K562 treated with DMSO at 1 percent for 4 hours (cell line): ENCODE results near the gene PRRX2. TPM values are rescaled to one million over a fixed set of nuclear protein-coding genes. Genes with fewer than 3 reads are reported as not detected.

Experiments
- total RNA-seq: library from RNA; unstranded; fragments of 300-600 nt; gene quantifications from 2 replicates; pipeline ENCODE4 v1.2.3, GENCODE V29; 2022; ENCODE audit not compliant: insufficient read depth

PRRX2 gene
- total RNA-seq = not detected in 2 replicates

GRCh38 chr9:129665389-129665775, at the start of gene PRRX2:
Gene PRRX2 (plus strand): TSS chr9:129665647. CDS start chr9:129665868, 221 bp downstream.

GRCh38 chr9:129620669-129621295, 44.7 kb upstream of the PRRX2 start, which contains the start of gene C9orf50:
Gene C9orf50 (minus strand): TSS chr9:129621101. CDS start chr9:129620574, 527 bp downstream.

GRCh38 chr9:129626079-129626624, 39.3 kb upstream of the PRRX2 start, which contains the start of gene NTMT1:
Gene NTMT1 (plus strand): TSS chr9:129626163. CDS start chr9:129632704, 6,541 bp downstream.

GRCh38 chr9:129641750-129642585, 23.5 kb upstream of the PRRX2 start, which contains the start of gene ASB6:
Gene ASB6 (minus strand): TSS chr9:129642151. CDS start chr9:129641999, 152 bp downstream.

GRCh38 chr9:129752900-129753729, 87.7 kb downstream of the PRRX2 start, which contains the start of gene PTGES:
Gene PTGES (minus strand): TSS chr9:129753042. CDS start chr9:129753012, 30 bp downstream.

Other genes with a start within 250 kb of the PRRX2 start
- gene C9orf50, start 44.5 kb upstream of the PRRX2 start, total RNA-seq = not detected in 2 replicates
- gene NTMT1, start 39.5 kb upstream of the PRRX2 start, total RNA-seq = 49.1 and 53.1 TPM in 2 replicates
- 17.1 and 19.8 TPM in 2 replicates for gene ASB6, start 23.5 kb upstream of the PRRX2 start, total RNA-seq
- gene PTGES, start 87.4 kb downstream of the PRRX2 start, total RNA-seq = not detected in 2 replicates
- 34.9 and 37.9 TPM in 2 replicates for gene TOR1B, start 137.5 kb downstream of the PRRX2 start, total RNA-seq
- gene TOR1A, start 158.5 kb downstream of the PRRX2 start, total RNA-seq = 45.0 and 57.8 TPM in 2 replicates
- gene C9orf78, start 169.6 kb downstream of the PRRX2 start, total RNA-seq = 91.3 and 92.2 TPM in 2 replicates
- 93.8 and 95.0 TPM in 2 replicates for gene USP20, start 169.8 kb downstream of the PRRX2 start, total RNA-seq